Gastroesophageal sphincter (tissue), 3 donors: ENCODE results near the gene ZNF416.
A peak's percentile ranks its signal among the peaks of the same experiment; 100 is the strongest.

ENCODE experiments used
- EP300 ChIP-seq: sonication (generic); formaldehyde crosslinking; IDR thresholded peaks from one replicate; pipeline ENCODE4 v1.6.1; 2017; ENCODE audit warnings: antibody characterized with exemption, mild to moderate bottlenecking
- POLR2A ChIP-seq, 2 donors: fragments of 450-650 bp; IDR thresholded peaks; one replicate each; pipeline ENCODE4 v1.6.1; 2017; ENCODE audit warnings: antibody characterized with exemption in 2 of 2, mild to moderate bottlenecking in 2 of 2, moderate library complexity in 1 of 2
- POLR2AphosphoS5 ChIP-seq: sonication (generic); formaldehyde crosslinking; IDR thresholded peaks from one replicate; pipeline ENCODE4 v1.6.1; 2017; ENCODE audit warnings: antibody characterized with exemption
- TF ChIP-seq, protein P1 (sequence below), 4 experiments: fragments of 200-600 bp in 2 of 4; fragments of 450-650 bp in 2 of 4; sonication (generic) in 1 of 4; IDR thresholded peaks; one replicate each; pipeline ENCODE4 v1.5.1; 2017 to 2019; ENCODE audit warnings: antibody characterized with exemption in 4 of 4, mild to moderate bottlenecking in 2 of 4, moderate library complexity in 2 of 4

- TF ChIP-seq, protein P1, sequence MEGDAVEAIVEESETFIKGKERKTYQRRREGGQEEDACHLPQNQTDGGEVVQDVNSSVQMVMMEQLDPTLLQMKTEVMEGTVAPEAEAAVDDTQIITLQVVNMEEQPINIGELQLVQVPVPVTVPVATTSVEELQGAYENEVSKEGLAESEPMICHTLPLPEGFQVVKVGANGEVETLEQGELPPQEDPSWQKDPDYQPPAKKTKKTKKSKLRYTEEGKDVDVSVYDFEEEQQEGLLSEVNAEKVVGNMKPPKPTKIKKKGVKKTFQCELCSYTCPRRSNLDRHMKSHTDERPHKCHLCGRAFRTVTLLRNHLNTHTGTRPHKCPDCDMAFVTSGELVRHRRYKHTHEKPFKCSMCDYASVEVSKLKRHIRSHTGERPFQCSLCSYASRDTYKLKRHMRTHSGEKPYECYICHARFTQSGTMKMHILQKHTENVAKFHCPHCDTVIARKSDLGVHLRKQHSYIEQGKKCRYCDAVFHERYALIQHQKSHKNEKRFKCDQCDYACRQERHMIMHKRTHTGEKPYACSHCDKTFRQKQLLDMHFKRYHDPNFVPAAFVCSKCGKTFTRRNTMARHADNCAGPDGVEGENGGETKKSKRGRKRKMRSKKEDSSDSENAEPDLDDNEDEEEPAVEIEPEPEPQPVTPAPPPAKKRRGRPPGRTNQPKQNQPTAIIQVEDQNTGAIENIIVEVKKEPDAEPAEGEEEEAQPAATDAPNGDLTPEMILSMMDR (IDR thresholded peaks at IDR 0.05), result peak in 1 of 4 experiments; percentile 36
- TF ChIP-seq POLR2A (IDR thresholded peaks at IDR 0.05), result peak in 1 of 2 donors; percentile 5
- no peak for TF ChIP-seq POLR2AphosphoS5
- no peak for TF ChIP-seq EP300
Measured at GRCh38 chr19:57583521-57584416, 5.1 kb upstream of the ZNF416 start, which contains the start of gene ZIK1.
